ENCODE results near the gene E2F8. TPM values are rescaled to one million over a fixed set of nuclear protein-coding genes. Genes with fewer than 3 reads are reported as not detected.

Gene E2F8
- total and polyA plus RNA-seq, 2 donors (not counting 1 experiment from before 2014, with no cell fraction given): 0.22 to 0.24 TPM

- intact Hi-C loops (cut with micrococcal nuclease): no loop called here
- no peak overlapping the region for H3K4me2 ChIP-seq (replicated peaks; ENCODE audit: low read depth, low read length, poor library complexity, severe bottlenecking)
These were observed 7.7 kb downstream of the E2F8 start for GRCh38 chr11:19232910-19233503.

More at GRCh38 chr11:19232910-19233503, 7.7 kb downstream of the E2F8 start:
- ATAC-seq (ENCODE audit: low read depth): no peak
- no peak for DNase-seq
- POLR2A ChIA-PET: no interaction called here
- Histone ChIP-seq H3K4me3 (ENCODE audit: control extremely low read depth in 1 of 5, extremely low read depth in 1 of 5, insufficient read depth in 1 of 5, low read depth in 2 of 5, low read length in 4 of 5) (no peak overlapping the region), H3K9me3 (ENCODE audit: control extremely low read depth in 1 of 3, control insufficient read depth in 2 of 3, insufficient read depth in 1 of 3, low read length in 2 of 3) (no peaks in the 10 kb centered on the region), H4K20me1 (ENCODE audit: control insufficient read depth, insufficient read depth, low read length, poor library complexity, severe bottlenecking) (no peaks in the 10 kb centered on the region), H3K36me3 (replicated peaks in 1 of 2; ENCODE audit: control extremely low read depth in 1 of 2, control insufficient read depth in 1 of 2, extremely low read depth in 1 of 2, insufficient read depth in 2 of 2, low read length in 1 of 2) (no peaks in the 10 kb centered on the region), H2AFZ (ENCODE audit: insufficient read depth, low read depth, low read length, poor library complexity, severe bottlenecking) (no peak overlapping the region), H3K4me1 (ENCODE audit: control insufficient read depth in 2 of 2, insufficient read depth in 2 of 2, low read length in 2 of 2) (no peaks in the 10 kb centered on the region), H3K27me3 (replicated peaks in 1 of 4; ENCODE audit: control extremely low read depth in 1 of 4, control insufficient read depth in 3 of 4, insufficient read depth in 4 of 4, low read length in 3 of 4) (no peaks in the 10 kb centered on the region), H3K27ac (ENCODE audit: low read length in 2 of 2) (no peak overlapping the region), H3K79me2 (ENCODE audit: control insufficient read depth, insufficient read depth, low read length) (no peaks in the 10 kb centered on the region), H3K9ac (ENCODE audit: low read length) (no peak overlapping the region)
- Mint-ChIP-seq H3K27me3 (no peaks in the 10 kb centered on the region), H3K9me3 (ENCODE audit: insufficient read depth) (no peaks in the 10 kb centered on the region), H3K4me1 (no peaks in the 10 kb centered on the region), H3K4me3 (no peak overlapping the region), H3K27ac (no peak overlapping the region)
- TF ChIP-seq CTCF (IDR thresholded peaks at IDR 0.05): no peak
- TF ChIP-seq EZH2 (IDR thresholded peaks at IDR 0.05; ENCODE audit: borderline replicate concordance, insufficient read depth, low read depth, low read length, poor library complexity, severe bottlenecking): no peak
- WGBS (ENCODE audit: insufficient coverage): 100% methylated on average over 1 of the region's 6 CpGs
- CTCF ChIA-PET: interaction anchor here (1.2 kb wide), 1 partner anchor 12 kb away, joined by 5 read pairs; no protein-coding TSS in a partner anchor

Data from B cell (primary cell).